HepG2 (cell line): ENCODE measurements around the gene PDIA2. TPM values are rescaled to one million over a fixed set of nuclear protein-coding genes. Genes with fewer than 3 reads are reported as not detected.

Experiments
- ADNP ChIP-seq: sonication (generic); formaldehyde crosslinking; IDR thresholded peaks from 2 replicates; pipeline ENCODE4 v1.4.0; 2020; ENCODE audit warnings: missing genetic modification reagents
- ETS1 ChIP-seq: sonication (generic); formaldehyde crosslinking; IDR thresholded peaks from 2 replicates; pipeline ENCODE4 v1.4.0; 2020; ENCODE audit warnings: missing genetic modification reagents
- GLMP ChIP-seq: sonication (generic); formaldehyde crosslinking; IDR thresholded peaks from 2 replicates; pipeline ENCODE4 v1.9.0; 2021; ENCODE audit warnings: missing genetic modification reagents, mild to moderate bottlenecking, borderline replicate concordance
- KAT8 ChIP-seq: IDR thresholded peaks from 2 replicates; pipeline ENCODE4 v1.6.1; 2016; ENCODE audit warnings: missing genetic modification reagents, missing compliant biosample characterization
- MXD1 ChIP-seq: sonication (generic); formaldehyde crosslinking; IDR thresholded peaks from 2 replicates; pipeline ENCODE4 v1.4.0; 2020; ENCODE audit warnings: mild to moderate bottlenecking, missing genetic modification reagents
- ONECUT2 ChIP-seq: sonication (generic); formaldehyde crosslinking; IDR thresholded peaks from 2 replicates; pipeline ENCODE4 v1.4.0; 2020; ENCODE audit warnings: missing genetic modification reagents
- PRDM15 ChIP-seq: sonication (generic); formaldehyde crosslinking; IDR thresholded peaks from 2 replicates; pipeline ENCODE4 v1.4.0; 2020; ENCODE audit warnings: missing genetic modification reagents
- SRSF9 ChIP-seq: fragments of 200-400 bp; formaldehyde crosslinking; IDR thresholded peaks from 2 replicates; pipeline ENCODE4 v1.6.1; 2018; ENCODE audit warnings: borderline replicate concordance, mild to moderate bottlenecking, low read depth, low read length; ENCODE audit not compliant: insufficient read depth, poor library complexity, severe bottlenecking
- TFAP4 ChIP-seq: sonication (generic); IDR thresholded peaks from 2 replicates; pipeline ENCODE4 v1.6.1; 2016; ENCODE audit warnings: low read depth, borderline replicate concordance
- ZNF124 ChIP-seq: sonication (generic); formaldehyde crosslinking; IDR thresholded peaks from 2 replicates; pipeline ENCODE4 v1.4.0; 2020; ENCODE audit warnings: missing genetic modification reagents
- ZNF335 ChIP-seq: sonication (generic); formaldehyde crosslinking; IDR thresholded peaks from 2 replicates; pipeline ENCODE4 v1.4.0; 2020; ENCODE audit warnings: missing genetic modification reagents
- polyA plus RNA-seq, 8 experiments: library from polyadenylated mRNA; depleted of rRNA in 3 of 8; stranded (reverse) in 7 of 8; unstranded in 1 of 8; fragments of >200 nt; fragmentation: Illumina TruSeq in 4 of 8; extraction: Trizol in 4 of 8; gene quantifications; 2 replicates each; pipeline versions ENCODE4 v1.2.1 to v1.2.3, GENCODE V29; 2011 to 2016; ENCODE audit warnings: low read depth in 4 of 8, missing spikeins in 1 of 8, mixed read lengths in 1 of 8; ENCODE audit not compliant: insufficient read depth in 1 of 8
- total RNA-seq, 5 experiments: library from RNA; depleted of rRNA; stranded (reverse); fragments of >200 nt; fragmentation: Illumina TruSeq; extraction: Trizol; gene quantifications; 2 replicates each; pipeline ENCODE4 v1.2.3, GENCODE V29; 2016; ENCODE audit warnings: low read depth in 1 of 5
- TF ChIP-seq, protein P1 (sequence below): IDR thresholded peaks from 2 replicates; pipeline ENCODE4 v1.6.1; 2016
- TF ChIP-seq, protein P2 (sequence below), 2 experiments: sonication (generic) in 1 of 2; formaldehyde crosslinking in 1 of 2; IDR thresholded peaks; 2 replicates each; pipeline versions ENCODE4 v1.4.0 to v1.6.1; 2016 to 2020; ENCODE audit warnings: borderline replicate concordance in 1 of 2, low read depth in 1 of 2, mild to moderate bottlenecking in 1 of 2, missing genetic modification reagents in 1 of 2

PDIA2 gene
- total and polyA plus RNA-seq, 2 of the 13 experiments (the other 11 are each of a cell fraction or from before 2014, with no cell fraction given): 0.35 to 1.9 TPM

DNA sequence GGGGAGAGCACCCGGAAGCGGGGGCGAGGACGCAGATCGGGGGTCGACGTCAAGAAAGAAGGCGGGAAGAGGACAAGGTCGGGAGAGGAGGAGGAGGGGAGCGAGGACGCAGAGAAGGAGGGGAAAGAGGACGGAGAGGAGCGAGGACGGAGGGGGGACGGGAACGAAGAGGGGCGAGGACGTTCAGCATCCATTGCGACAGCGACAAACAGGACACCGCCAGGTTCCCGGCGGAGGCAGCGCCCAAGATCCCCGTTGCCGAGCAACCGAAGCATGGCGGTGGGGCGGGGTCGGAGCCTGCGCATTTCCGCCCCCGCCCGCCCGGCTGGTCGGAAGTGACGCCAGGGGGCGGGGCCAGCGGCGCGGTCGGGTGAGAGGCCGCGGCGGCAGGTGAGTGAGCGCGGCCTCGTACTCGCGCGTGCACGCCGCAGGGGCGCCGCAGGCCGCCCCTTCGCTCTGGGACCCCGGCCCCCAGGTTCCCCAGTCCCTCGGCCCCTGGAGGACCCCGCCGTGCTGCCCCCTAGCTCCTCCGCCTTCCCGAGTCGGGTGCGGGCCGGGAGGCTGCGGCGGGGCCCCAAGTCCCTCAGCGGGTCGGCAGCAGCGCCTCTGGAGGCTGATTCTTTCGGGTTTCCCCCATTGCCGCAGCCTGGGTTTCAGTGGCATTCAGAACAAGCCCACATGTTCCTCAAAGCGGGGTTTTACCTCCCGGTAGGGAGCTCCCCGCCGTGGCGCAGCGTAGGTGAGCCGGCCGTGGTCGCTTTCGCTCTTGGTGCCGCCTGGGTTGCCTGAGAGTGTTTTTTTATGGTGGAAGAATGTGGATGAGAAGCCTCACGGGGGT is 48.3 kb upstream of the PDIA2 start, which contains the start of gene FAM234A (continued):
- TF ChIP-seq ETS1 (CRISPR knock-in tag) (no peak), ADNP (CRISPR knock-in tag) (no peak), ONECUT2 (CRISPR knock-in tag) (no peak), MXD1 (peak; percentile 63; the same call in 1 of the 2 replicates), ZNF124 (CRISPR knock-in tag) (peak; percentile 58; the same call in 1 of the 2 replicates), TFAP4 (peak; percentile 62; the same call in 1 of the 2 replicates), SRSF9 (no peak), KAT8 (CRISPR knock-in tag) (0 out of 2 replicates have a peak, but pooled peaks have one; percentile 66), PRDM15 (CRISPR knock-in tag) (no peak), GLMP (CRISPR knock-in tag) (no peak), ZNF335 (no peak)
- TF ChIP-seq, protein P1, sequence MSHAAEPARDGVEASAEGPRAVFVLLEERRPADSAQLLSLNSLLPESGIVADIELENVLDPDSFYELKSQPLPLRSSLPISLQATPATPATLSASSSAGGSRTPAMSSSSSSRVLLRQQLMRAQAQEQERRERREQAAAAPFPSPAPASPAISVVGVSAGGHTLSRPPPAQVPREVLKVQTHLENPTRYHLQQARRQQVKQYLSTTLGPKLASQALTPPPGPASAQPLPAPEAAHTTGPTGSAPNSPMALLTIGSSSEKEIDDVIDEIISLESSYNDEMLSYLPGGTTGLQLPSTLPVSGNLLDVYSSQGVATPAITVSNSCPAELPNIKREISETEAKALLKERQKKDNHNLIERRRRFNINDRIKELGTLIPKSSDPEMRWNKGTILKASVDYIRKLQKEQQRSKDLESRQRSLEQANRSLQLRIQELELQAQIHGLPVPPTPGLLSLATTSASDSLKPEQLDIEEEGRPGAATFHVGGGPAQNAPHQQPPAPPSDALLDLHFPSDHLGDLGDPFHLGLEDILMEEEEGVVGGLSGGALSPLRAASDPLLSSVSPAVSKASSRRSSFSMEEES (CRISPR knock-in tag): no peak
- TF ChIP-seq, protein P2, sequence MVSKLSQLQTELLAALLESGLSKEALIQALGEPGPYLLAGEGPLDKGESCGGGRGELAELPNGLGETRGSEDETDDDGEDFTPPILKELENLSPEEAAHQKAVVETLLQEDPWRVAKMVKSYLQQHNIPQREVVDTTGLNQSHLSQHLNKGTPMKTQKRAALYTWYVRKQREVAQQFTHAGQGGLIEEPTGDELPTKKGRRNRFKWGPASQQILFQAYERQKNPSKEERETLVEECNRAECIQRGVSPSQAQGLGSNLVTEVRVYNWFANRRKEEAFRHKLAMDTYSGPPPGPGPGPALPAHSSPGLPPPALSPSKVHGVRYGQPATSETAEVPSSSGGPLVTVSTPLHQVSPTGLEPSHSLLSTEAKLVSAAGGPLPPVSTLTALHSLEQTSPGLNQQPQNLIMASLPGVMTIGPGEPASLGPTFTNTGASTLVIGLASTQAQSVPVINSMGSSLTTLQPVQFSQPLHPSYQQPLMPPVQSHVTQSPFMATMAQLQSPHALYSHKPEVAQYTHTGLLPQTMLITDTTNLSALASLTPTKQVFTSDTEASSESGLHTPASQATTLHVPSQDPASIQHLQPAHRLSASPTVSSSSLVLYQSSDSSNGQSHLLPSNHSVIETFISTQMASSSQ (IDR thresholded peaks at IDR 0.05; ENCODE audit: low read depth): no peak
- TF ChIP-seq, protein P2 (CRISPR knock-in tag; IDR thresholded peaks at IDR 0.05; ENCODE audit: borderline replicate concordance): peak; percentile 48; the same call in 1 of the 2 replicates
